Panc1 (cell line): ENCODE data around the gene HORMAD2. TPM values are rescaled to one million over a fixed set of nuclear protein-coding genes. Genes with fewer than 3 reads are reported as not detected.

Experiments used
- ATAC-seq: fragments of 200-7000 bp; cut with Tn5 transposase; 2 replicates; pipeline ENCODE4 v1.9.1; 2020; ENCODE audit warnings: mild to moderate bottlenecking, moderate library complexity
- BruUV-seq: library from RNA; stranded (reverse); fragments of 400-500 nt; replicated peaks from 2 replicates; lab custom pipeline; 2021; lab: Mats Ljungman, UMichigan
- CTCF ChIA-PET: fragments of 300-600 bp; sonication (Branson Sonifier 250); formaldehyde crosslinking; loops from one replicate; lab custom pipeline; 2022; ENCODE audit warnings: antibody characterized with exemption; lab: Charles Lee
- POLR2A ChIA-PET: fragments of 300-600 bp; sonication (Branson Sonifier 250); formaldehyde crosslinking; loops from one replicate; lab custom pipeline; 2022; ENCODE audit warnings: antibody characterized with exemption; lab: Charles Lee
- DNase-seq: peaks from one replicate; pipeline ENCODE4 v3.0.0-alpha.2; 2010; ENCODE audit warnings: low read depth, low spot score
- H3K27ac ChIP-seq: 2 replicates; pipeline ENCODE4 v1.5.1; 2011; ENCODE audit warnings: mild to moderate bottlenecking, low read length, inconsistent platforms
- H3K27me3 ChIP-seq: fragments of 200-500 bp; sonication (Bioruptor generic); 2 replicates; pipeline ENCODE4 v1.6.0; 2014; ENCODE audit warnings: low read length, inconsistent platforms; ENCODE audit not compliant: control insufficient read depth, insufficient read depth
- H3K36me3 ChIP-seq: fragments of 200-500 bp; sonication (Bioruptor generic); 2 replicates; pipeline ENCODE4 v1.5.1; 2014; ENCODE audit warnings: inconsistent platforms, mild to moderate bottlenecking, low read length, moderate library complexity; ENCODE audit not compliant: control insufficient read depth, insufficient read depth
- H3K4me1 ChIP-seq: 2 replicates; pipeline ENCODE4 v1.5.1; 2011; ENCODE audit warnings: inconsistent platforms, mild to moderate bottlenecking, low read length, moderate library complexity; ENCODE audit not compliant: control insufficient read depth, insufficient read depth
- H3K4me3 ChIP-seq, 2 experiments: 2 replicates each; pipeline ENCODE4 v1.5.1; 2011 to 2012; ENCODE audit warnings: low read depth in 2 of 2, low read length in 2 of 2, mild to moderate bottlenecking in 2 of 2, inconsistent platforms in 1 of 2, moderate library complexity in 1 of 2
- H3K9me3 ChIP-seq: fragments of 200-500 bp; sonication (Bioruptor generic); 2 replicates; pipeline ENCODE4 v1.5.1; 2014; ENCODE audit warnings: low read depth, mild to moderate bottlenecking, inconsistent platforms, low read length, moderate library complexity; ENCODE audit not compliant: control insufficient read depth, insufficient read depth
- POLR2AphosphoS5 ChIP-seq: IDR thresholded peaks from 2 replicates; pipeline ENCODE4 v1.6.1; 2012; ENCODE audit warnings: mild to moderate bottlenecking, low read depth, low read length, moderate library complexity
- SIN3A ChIP-seq: IDR thresholded peaks from 2 replicates; pipeline ENCODE4 v1.6.1; 2012; ENCODE audit warnings: low read depth, mild to moderate bottlenecking, low read length, moderate library complexity, borderline replicate concordance; ENCODE audit not compliant: insufficient read depth
- TCF7L2 ChIP-seq: IDR thresholded peaks from 2 replicates; pipeline ENCODE4 v1.6.1; 2011; ENCODE audit warnings: mild to moderate bottlenecking, low read depth, low read length, inconsistent platforms
- in situ Hi-C: cut with HindIII; loops from 2 replicates; pipeline ENCODE4 v1.10.0; 2016; ENCODE audit warnings: low sequenced_read_pairs, low pct_unique_long_range_greater_than_20kb
- intact Hi-C: fragments of 100-400 bp; cut with micrococcal nuclease; formaldehyde crosslinking; loops from one replicate; pipeline ENCODE4 v1.10.0; 2022; ENCODE audit not compliant: unreplicated experiment
- total RNA-seq: library from RNA; stranded (reverse); gene quantifications from one replicate; pipeline ENCODE4 v1.2.1, GENCODE V29; 2021; ENCODE audit not compliant: unreplicated experiment
- TF ChIP-seq, protein P1 (sequence below): fragments of 450-650 bp; IDR thresholded peaks from 2 replicates; pipeline ENCODE4 v1.5.1; 2017; ENCODE audit warnings: mild to moderate bottlenecking
- TF ChIP-seq, protein P2 (sequence below), 2 experiments: IDR thresholded peaks; 2 replicates each; pipeline ENCODE4 v1.6.1; 2011 to 2012; ENCODE audit warnings: low read depth in 2 of 2, control low read depth in 1 of 2, low read length in 1 of 2, mild to moderate bottlenecking in 1 of 2, moderate library complexity in 1 of 2; ENCODE audit not compliant: insufficient read depth in 1 of 2

The HORMAD2 gene
- total RNA-seq, 1 experiment from 2014 or later, result not detected

GRCh38 chr22:30225220-30225927 is 145.1 kb downstream of the HORMAD2 start:
- in situ Hi-C loops (no loop called here), intact Hi-C loops (no loop called here)
- no peak for TF ChIP-seq SIN3A
- no peak for TF ChIP-seq POLR2AphosphoS5
- TF ChIP-seq, protein P1, sequence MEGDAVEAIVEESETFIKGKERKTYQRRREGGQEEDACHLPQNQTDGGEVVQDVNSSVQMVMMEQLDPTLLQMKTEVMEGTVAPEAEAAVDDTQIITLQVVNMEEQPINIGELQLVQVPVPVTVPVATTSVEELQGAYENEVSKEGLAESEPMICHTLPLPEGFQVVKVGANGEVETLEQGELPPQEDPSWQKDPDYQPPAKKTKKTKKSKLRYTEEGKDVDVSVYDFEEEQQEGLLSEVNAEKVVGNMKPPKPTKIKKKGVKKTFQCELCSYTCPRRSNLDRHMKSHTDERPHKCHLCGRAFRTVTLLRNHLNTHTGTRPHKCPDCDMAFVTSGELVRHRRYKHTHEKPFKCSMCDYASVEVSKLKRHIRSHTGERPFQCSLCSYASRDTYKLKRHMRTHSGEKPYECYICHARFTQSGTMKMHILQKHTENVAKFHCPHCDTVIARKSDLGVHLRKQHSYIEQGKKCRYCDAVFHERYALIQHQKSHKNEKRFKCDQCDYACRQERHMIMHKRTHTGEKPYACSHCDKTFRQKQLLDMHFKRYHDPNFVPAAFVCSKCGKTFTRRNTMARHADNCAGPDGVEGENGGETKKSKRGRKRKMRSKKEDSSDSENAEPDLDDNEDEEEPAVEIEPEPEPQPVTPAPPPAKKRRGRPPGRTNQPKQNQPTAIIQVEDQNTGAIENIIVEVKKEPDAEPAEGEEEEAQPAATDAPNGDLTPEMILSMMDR, result no peak
- TF ChIP-seq, protein P2, sequence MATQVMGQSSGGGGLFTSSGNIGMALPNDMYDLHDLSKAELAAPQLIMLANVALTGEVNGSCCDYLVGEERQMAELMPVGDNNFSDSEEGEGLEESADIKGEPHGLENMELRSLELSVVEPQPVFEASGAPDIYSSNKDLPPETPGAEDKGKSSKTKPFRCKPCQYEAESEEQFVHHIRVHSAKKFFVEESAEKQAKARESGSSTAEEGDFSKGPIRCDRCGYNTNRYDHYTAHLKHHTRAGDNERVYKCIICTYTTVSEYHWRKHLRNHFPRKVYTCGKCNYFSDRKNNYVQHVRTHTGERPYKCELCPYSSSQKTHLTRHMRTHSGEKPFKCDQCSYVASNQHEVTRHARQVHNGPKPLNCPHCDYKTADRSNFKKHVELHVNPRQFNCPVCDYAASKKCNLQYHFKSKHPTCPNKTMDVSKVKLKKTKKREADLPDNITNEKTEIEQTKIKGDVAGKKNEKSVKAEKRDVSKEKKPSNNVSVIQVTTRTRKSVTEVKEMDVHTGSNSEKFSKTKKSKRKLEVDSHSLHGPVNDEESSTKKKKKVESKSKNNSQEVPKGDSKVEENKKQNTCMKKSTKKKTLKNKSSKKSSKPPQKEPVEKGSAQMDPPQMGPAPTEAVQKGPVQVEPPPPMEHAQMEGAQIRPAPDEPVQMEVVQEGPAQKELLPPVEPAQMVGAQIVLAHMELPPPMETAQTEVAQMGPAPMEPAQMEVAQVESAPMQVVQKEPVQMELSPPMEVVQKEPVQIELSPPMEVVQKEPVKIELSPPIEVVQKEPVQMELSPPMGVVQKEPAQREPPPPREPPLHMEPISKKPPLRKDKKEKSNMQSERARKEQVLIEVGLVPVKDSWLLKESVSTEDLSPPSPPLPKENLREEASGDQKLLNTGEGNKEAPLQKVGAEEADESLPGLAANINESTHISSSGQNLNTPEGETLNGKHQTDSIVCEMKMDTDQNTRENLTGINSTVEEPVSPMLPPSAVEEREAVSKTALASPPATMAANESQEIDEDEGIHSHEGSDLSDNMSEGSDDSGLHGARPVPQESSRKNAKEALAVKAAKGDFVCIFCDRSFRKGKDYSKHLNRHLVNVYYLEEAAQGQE (IDR thresholded peaks at IDR 0.05; ENCODE audit: insufficient read depth in 1 of 2, low read depth in 2 of 2, low read length in 1 of 2), result no peak
- no peak for TF ChIP-seq TCF7L2
- Histone ChIP-seq H3K36me3 (no peaks in the 10 kb centered on the region), H3K9me3 (no peaks in the 10 kb centered on the region), H3K27ac (peak overlapping the region; percentile 89), H3K4me1 (peaks cover 49% of the 10 kb centered on the region), H3K4me3 (no peak overlapping the region), H3K27me3 (no peaks in the 10 kb centered on the region)
- POLR2A ChIA-PET, result no interaction called here
- BruUV-seq, result no TSS peak
- CTCF ChIA-PET, result no interaction called here
- no peak for DNase-seq
- ATAC-seq, result no peak

DNA sequence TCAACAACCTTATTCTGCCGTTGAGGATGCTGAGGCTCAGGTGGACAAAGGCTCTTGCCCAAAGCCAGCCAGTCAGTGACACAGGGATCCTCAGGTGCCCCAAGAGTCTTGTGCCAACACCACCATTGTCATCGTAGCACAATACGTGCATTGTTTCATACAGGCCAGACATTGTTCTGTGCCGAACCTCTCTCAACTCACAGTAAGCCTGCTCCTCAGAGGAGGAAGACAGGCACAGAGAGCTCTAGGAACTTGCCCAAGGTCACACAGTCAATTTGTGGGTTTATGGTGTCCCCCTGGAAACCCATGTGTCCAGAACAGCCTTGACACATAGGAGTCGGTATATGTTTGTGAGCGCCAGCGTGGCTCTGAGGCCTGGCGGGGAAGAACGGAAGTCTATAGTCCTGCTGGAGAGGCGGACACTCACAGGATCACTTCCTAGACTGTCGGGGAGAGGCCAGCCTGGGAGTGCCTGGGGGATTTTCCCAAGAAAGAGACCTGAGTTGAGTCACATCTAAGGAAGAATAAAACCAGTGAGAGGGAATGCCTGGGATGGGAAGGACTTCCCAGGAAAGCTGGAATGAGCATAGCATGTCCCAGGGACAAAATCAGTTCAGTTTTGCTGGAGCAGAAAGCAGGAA is 146.0 kb downstream of the HORMAD2 start:
- H3K27ac ChIP-seq, result peak overlapping the region; percentile 89
- no peaks in the 10 kb centered on the region for H3K9me3 ChIP-seq
- POLR2A ChIA-PET, result interaction anchor here (0.6 kb wide), 1 partner anchor 49 kb away, joined by 9 read pairs; no protein-coding TSS in a partner anchor
- intact Hi-C loops (no loop called here), in situ Hi-C loops (no loop called here)
- ATAC-seq, result peak; percentile 8; the same call in 1 of the 2 replicates
- H3K4me3 ChIP-seq, result no peak overlapping the region
- CTCF ChIA-PET, result no interaction called here
- no peaks in the 10 kb centered on the region for H3K27me3 ChIP-seq
- BruUV-seq, result no TSS peak
- DNase-seq, result no peak
- TF ChIP-seq TCF7L2, result no peak
- no peak for TF ChIP-seq SIN3A
- TF ChIP-seq, protein P1, result no peak
- TF ChIP-seq, protein P2 (IDR thresholded peaks at IDR 0.05; ENCODE audit: insufficient read depth in 1 of 2, low read depth in 2 of 2, low read length in 1 of 2), result no peak
- TF ChIP-seq POLR2AphosphoS5, result no peak
- no peaks in the 10 kb centered on the region for H3K36me3 ChIP-seq
- peaks cover 45% of the 10 kb centered on the region for H3K4me1 ChIP-seq
